Activated T-helper 17 cell treated with anti-CD3 and anti-CD28 coated beads, Interleukin-2, amount 50 U/mL, for 72 hours (primary cell): ENCODE data around the gene NCK1. TPM values are rescaled to one million over a fixed set of nuclear protein-coding genes. Genes with fewer than 3 reads are reported as not detected.
"Not testable (repeated sequence)": the region's sequence is repeated elsewhere in the genome, so short reads cannot be mapped to it uniquely, and the experiment has no call there.

ENCODE experiments used
- ATAC-seq: fragments of 150-1000 bp; cut with Tn5 transposase; replicated peaks from 2 replicates; pipeline ENCODE4 v1.10.0; 2021; ENCODE audit warnings: mild to moderate bottlenecking, moderate library complexity
- H3K27ac Mint-ChIP-seq: one replicate; pipeline ENCODE4 v1.8.0; 2022; ENCODE audit warnings: mixed read lengths
- H3K27me3 Mint-ChIP-seq: one replicate; pipeline ENCODE4 v1.8.0; 2022; ENCODE audit warnings: mixed read lengths
- H3K36me3 Mint-ChIP-seq: one replicate; pipeline ENCODE4 v1.8.0; 2022; ENCODE audit warnings: low read depth, mild to moderate bottlenecking, mixed read lengths
- H3K4me1 Mint-ChIP-seq: one replicate; pipeline ENCODE4 v1.8.0; 2022; ENCODE audit warnings: mixed read lengths
- H3K4me3 Mint-ChIP-seq: one replicate; pipeline ENCODE4 v1.8.0; 2022; ENCODE audit warnings: mild to moderate bottlenecking, mixed read lengths
- H3K9me3 Mint-ChIP-seq: one replicate; pipeline ENCODE4 v1.8.0; 2022; ENCODE audit warnings: mixed read lengths
- total RNA-seq, 2 donors: library from RNA; stranded (reverse); gene quantifications; one replicate each; pipeline ENCODE4 v1.2.3, GENCODE V29; 2022

Gene NCK1
- total RNA-seq, 2 donors from 2014 or later: 37.5 to 41.6 TPM

DNA sequence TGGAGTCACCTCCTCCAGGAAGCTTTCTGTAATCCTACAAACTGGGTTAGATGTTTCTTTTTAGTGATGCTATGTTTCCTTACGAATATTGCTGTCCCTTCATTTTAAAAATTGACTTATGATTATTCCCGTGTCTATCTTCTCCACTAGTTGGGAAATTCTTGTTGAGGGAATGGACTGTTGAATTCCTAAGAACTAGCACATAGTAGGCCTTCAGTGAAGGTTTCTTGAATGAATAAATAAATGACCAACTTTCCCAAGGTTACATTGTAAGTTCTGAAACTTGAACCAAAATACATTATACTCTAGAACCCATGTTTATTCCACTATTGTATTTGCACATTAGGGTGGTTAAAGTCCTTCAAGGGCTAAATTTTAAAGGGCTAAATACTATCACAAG lies 95.0 kb downstream of the NCK1 start:
- no peak overlapping the region for H3K4me3 Mint-ChIP-seq
- H3K9me3 Mint-ChIP-seq: no peaks in the 10 kb centered on the region
- H3K36me3 Mint-ChIP-seq: no peaks in the 10 kb centered on the region
- H3K27ac Mint-ChIP-seq: no peak overlapping the region
- no peaks in the 10 kb centered on the region for H3K27me3 Mint-ChIP-seq
- H3K4me1 Mint-ChIP-seq: peaks cover 14% of the 10 kb centered on the region
- no peak for ATAC-seq

DNA sequence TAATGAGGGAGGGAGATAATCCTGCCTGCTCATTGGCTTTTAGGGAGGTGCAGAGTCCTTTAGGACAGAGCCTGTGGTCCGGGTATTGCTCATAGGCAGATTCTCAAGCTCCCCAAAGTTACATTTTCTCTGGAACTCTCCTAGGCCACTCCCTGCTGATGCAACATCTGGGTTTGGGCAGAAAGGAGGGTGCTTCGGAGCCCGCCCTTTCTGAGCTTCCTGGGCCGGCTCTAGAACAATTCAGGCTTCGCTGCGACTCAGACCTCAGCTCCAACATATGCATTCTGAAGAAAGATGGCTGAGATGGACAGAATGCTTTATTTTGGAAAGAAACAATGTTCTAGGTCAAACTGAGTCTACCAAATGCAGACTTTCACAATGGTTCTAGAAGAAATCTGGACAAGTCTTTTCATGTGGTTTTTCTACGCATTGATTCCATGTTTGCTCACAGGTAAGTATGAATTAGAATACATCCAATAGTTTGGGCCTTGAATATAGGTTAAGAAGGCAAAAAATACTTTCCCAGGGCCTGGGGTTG lies 95.8 kb downstream of the NCK1 start, which contains the start of gene IL20RB:
Gene IL20RB, plus strand, starts transcription at position 233 of the 538 bp plus-strand sequence. Its CDS starts 131 bp downstream, at position 364.
- Mint-ChIP-seq H3K36me3 (no peaks in the 10 kb centered on the region), H3K4me1 (peaks cover 14% of the 10 kb centered on the region), H3K27ac (no peak within 1 kb of the TSS), H3K9me3 (no peaks in the 10 kb centered on the region), H3K27me3 (no peaks in the 10 kb centered on the region), H3K4me3 (no peak within 1 kb of the TSS)
- ATAC-seq: no peak

DNA sequence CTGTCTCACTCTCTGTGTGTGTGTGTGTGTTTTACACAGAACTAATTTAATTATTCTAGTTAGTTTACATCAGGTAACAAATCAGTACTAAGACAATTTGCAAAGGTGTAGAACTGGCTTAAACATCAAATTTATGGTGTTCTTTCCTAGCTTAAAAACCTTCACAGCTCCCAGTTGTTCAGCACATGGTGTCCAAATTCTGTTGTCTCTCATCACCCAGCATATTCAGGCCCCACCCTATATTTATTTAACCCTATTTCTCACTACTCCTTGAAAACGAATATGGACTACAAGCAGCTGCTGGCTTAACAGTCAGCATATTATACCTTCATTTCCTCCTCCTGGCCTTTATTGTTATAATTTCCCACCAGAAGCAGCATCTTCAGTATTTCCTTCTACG lies 96.9 kb downstream of the NCK1 start:
- Mint-ChIP-seq H3K4me3 (no peak overlapping the region), H3K36me3 (no peaks in the 10 kb centered on the region), H3K9me3 (no peaks in the 10 kb centered on the region), H3K27ac (no peak overlapping the region), H3K27me3 (no peaks in the 10 kb centered on the region), H3K4me1 (peaks cover 14% of the 10 kb centered on the region)
- ATAC-seq: no peak

DNA sequence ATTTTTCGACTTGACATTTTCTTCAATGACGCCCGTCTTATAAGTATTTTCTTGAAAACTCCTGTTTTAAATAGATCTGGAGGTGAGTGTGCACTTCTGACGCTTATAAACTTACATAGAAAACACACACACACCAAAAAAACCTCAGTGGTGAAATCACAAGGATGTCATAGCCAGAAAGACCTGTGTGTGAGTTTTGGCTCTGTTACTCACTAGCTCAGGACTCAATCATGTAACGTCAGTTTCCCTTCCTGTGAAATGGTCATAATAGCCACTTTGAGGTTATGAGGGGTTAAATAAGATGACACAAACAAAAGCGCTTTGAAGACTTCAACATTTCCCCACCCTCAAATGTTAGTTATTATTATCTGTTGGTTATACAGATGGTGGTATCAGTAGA lies 97.6 kb downstream of the NCK1 start:
- peak; percentile 63 for ATAC-seq
- no peaks in the 10 kb centered on the region for H3K36me3 Mint-ChIP-seq
- no peaks in the 10 kb centered on the region for H3K27me3 Mint-ChIP-seq

DNA sequence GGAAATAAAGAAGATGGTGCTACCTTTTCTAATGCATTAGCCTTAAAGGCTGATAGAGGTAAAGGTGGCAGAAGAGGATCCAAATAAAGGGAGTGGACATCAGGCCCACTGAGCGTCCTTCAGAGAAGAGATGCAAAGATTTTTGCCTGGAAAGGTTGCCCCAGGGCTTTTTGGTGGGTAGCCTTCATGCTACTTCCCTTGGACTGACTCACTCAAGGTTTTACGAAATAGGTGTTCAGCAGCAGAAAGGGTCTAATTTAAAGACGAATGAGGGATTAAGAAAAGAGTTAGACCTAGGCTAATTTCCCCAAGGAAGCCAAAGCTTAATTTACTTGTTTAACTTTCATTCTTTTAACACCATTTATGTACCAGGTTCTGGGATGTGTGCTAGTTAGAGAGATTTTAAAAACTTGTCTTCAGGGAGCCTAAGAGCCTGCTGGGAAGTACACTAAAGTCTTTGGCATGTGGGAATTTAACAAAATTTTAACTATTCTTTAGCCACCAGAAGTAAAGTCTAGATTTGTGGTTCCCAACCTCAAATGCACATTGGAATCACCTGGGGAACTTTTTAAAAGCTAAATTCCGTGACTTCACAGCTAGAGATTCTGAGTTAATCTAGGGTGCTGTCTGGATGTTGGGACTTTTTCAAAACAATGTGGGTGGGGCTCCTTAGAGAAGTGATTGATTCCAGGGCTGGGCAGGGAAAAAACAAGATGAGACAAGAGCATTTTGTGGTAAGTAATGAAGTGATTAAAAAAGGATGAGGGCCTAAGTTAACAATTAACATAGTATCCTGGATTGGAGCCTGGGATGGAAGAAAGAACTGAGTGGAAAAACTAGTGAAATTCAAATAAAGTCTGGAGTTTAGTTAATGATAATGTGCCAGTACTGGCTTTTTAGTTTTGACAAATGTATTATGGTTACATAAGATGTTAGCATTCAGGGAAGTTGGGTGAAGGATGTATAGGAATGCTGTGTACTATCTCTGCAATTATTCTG lies 99.1 kb downstream of the NCK1 start:
- H3K36me3 Mint-ChIP-seq: no peaks in the 10 kb centered on the region
- no peaks in the 10 kb centered on the region for H3K27me3 Mint-ChIP-seq
- ATAC-seq: no peak
- H3K9me3 Mint-ChIP-seq: no peaks in the 10 kb centered on the region
- H3K4me1 Mint-ChIP-seq: peaks cover 4% of the 10 kb centered on the region
- no peak overlapping the region for H3K27ac Mint-ChIP-seq
- H3K4me3 Mint-ChIP-seq: no peak overlapping the region

More for the DNA sequence above, 97.6 kb downstream of the NCK1 start:
- Mint-ChIP-seq H3K4me3 (no peak overlapping the region), H3K27ac (no peak overlapping the region), H3K4me1 (peaks cover 13% of the 10 kb centered on the region), H3K9me3 (no peaks in the 10 kb centered on the region)

DNA sequence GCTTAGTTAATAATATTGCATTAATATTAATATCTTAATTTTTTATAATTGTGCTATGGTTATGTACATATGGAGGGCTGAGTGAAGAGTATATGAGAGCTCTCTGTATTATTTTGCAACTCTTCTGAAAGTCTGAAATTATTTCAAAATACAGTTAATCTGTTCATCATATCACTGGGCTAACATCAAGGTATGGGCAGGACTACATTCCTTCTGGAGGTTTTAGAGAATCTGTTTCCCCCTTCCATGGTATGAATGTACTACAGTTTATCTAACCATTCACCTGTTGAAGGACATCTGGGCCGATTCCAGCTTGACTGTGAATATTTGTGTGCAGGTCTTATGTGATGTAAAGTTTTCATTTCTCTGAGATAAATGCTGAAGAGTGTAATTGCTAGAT lies 100.9 kb downstream of the NCK1 start:
- no peak for ATAC-seq
- no peaks in the 10 kb centered on the region for H3K36me3 Mint-ChIP-seq

DNA sequence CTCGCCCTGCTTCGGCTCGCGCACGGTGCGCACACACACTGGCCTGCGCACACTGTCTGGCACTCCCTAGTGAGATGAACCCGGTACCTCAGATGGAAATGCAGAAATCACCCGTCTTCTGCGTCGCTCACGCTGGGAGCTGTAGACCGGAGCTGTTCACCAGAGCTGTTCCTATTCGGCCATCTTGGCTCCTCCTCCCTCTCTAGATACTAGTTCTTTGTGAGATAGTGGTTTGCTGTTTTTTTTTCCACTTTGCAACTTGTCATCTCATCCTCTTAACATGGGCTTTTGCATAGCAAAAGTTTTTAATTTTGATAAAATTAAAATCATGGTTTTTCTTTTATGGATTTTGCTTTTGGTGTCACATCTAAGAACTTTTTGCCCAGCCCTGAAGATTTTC lies 107.5 kb downstream of the NCK1 start:
- not testable (repeated sequence) for H3K9me3 Mint-ChIP-seq, H3K36me3 Mint-ChIP-seq, H3K27me3 Mint-ChIP-seq, ATAC-seq, H3K27ac Mint-ChIP-seq, H3K4me3 Mint-ChIP-seq, H3K4me1 Mint-ChIP-seq

More for the DNA sequence above, 100.9 kb downstream of the NCK1 start:
- Mint-ChIP-seq H3K4me1 (peaks cover 4% of the 10 kb centered on the region), H3K27me3 (no peaks in the 10 kb centered on the region), H3K4me3 (no peak overlapping the region), H3K9me3 (no peaks in the 10 kb centered on the region), H3K27ac (no peak overlapping the region)

DNA sequence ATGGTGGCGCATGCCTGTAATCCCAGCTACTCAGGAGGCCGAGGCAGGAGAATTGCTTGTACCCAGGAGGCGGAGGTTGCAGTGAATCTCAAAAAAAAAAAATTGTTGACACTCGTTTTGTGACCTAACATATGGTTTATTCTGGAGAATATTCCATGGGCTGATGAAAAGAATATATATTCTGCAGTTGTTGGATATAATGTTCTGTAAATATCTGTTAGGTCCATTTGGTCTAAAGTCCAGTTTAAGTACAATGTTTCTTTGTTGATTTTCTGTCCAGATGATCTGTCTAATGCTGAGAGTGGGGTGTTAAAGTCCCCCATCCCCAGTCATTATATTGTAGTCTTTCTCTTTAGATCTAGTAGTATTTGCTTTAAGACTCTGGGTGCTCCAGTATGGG lies 111.3 kb downstream of the NCK1 start:
- ATAC-seq: no peak
- no peak overlapping the region for H3K27ac Mint-ChIP-seq
- peaks cover 7% of the 10 kb centered on the region for H3K9me3 Mint-ChIP-seq
- no peaks in the 10 kb centered on the region for H3K36me3 Mint-ChIP-seq
- no peaks in the 10 kb centered on the region for H3K4me1 Mint-ChIP-seq
- no peak overlapping the region for H3K4me3 Mint-ChIP-seq
- H3K27me3 Mint-ChIP-seq: no peaks in the 10 kb centered on the region

DNA sequence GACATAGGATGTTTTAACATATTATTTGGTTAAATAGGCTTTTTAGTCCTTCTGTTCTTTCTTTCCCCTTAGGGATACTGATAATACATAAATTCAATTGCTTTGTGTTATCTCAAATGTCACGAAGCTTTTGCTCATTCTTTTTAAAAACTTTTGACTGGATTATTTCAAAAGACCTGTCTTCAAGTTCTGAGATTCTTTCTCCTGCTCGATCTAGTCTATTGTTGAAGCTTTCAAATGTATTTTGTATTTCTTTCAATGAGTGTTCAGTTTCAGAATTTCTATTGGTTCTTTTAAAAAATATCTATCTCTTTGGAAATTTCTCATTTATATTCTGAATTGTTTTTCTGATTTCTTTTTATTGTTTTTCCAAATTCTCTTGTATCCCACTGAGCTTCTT lies 112.7 kb downstream of the NCK1 start:
- no peaks in the 10 kb centered on the region for H3K4me1 Mint-ChIP-seq
- H3K27me3 Mint-ChIP-seq: no peaks in the 10 kb centered on the region
- no peak for ATAC-seq
- no peak overlapping the region for H3K4me3 Mint-ChIP-seq
- H3K27ac Mint-ChIP-seq: no peak overlapping the region
- no peaks in the 10 kb centered on the region for H3K36me3 Mint-ChIP-seq
- H3K9me3 Mint-ChIP-seq: peaks cover 7% of the 10 kb centered on the region

DNA sequence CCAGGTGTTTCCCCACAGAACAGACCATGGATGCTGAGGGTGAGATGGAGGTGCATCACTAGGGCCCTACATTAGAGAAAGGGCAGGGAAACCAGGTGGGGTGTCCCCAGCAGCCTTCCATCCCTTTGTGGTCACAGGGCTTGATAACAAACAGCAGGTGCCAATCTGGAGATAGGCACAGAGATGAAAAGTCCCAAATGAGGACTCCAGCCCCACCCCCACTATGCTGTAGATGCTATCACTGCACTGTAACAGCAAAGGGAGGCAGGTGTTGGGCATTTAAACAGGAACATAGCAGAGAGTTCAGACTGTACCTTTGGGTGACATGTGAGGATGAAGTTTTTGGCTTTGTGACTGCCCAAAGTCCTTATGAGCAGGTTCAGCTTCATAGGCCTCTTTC lies 117.2 kb downstream of the NCK1 start:
- no peaks in the 10 kb centered on the region for H3K27me3 Mint-ChIP-seq
- H3K4me3 Mint-ChIP-seq: no peak overlapping the region
- ATAC-seq: no peak
- H3K9me3 Mint-ChIP-seq: peaks cover 5% of the 10 kb centered on the region
- H3K4me1 Mint-ChIP-seq: no peaks in the 10 kb centered on the region
- H3K36me3 Mint-ChIP-seq: no peaks in the 10 kb centered on the region
- no peak overlapping the region for H3K27ac Mint-ChIP-seq

DNA sequence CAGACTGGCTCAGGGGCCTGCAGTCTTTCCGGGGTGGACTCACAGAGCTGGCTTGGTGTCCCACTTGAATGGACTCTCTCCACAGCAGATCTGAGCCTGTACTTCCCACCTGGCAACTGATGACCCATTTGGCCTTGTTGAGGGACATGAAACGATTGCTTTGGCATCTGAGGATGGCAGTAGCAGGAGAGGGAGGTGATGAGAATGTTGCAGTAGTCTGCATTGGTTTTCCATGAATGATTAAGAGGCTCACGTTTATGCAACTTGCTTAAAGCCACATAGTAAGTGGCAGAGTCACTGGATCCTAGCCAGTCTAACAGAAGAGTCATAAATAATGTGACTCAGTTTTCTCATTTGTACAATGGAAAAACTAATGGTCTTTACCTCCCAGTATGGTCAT lies 117.7 kb downstream of the NCK1 start:
- Mint-ChIP-seq H3K36me3 (no peaks in the 10 kb centered on the region), H3K4me3 (no peak overlapping the region), H3K4me1 (no peaks in the 10 kb centered on the region), H3K27me3 (no peaks in the 10 kb centered on the region), H3K27ac (no peak overlapping the region), H3K9me3 (peaks cover 3% of the 10 kb centered on the region)
- ATAC-seq: no peak

DNA sequence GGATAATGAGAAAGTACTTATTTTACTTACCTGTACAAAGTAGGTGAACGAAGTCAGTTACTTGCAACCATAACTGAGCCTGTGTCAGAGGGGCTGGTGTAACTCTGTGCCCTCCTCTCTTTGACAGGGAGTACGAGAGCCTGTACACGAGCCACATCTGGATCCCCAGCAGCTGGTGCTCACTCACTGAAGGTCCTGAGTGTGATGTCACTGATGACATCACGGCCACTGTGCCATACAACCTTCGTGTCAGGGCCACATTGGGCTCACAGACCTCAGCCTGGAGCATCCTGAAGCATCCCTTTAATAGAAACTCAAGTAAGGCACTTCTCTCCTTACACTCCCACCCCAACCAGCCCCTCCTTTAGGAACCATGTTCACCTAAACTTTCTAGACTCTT lies 120.0 kb downstream of the NCK1 start:
- ATAC-seq: no peak
- Mint-ChIP-seq H3K9me3 (no peaks in the 10 kb centered on the region), H3K4me3 (no peak overlapping the region)

DNA sequence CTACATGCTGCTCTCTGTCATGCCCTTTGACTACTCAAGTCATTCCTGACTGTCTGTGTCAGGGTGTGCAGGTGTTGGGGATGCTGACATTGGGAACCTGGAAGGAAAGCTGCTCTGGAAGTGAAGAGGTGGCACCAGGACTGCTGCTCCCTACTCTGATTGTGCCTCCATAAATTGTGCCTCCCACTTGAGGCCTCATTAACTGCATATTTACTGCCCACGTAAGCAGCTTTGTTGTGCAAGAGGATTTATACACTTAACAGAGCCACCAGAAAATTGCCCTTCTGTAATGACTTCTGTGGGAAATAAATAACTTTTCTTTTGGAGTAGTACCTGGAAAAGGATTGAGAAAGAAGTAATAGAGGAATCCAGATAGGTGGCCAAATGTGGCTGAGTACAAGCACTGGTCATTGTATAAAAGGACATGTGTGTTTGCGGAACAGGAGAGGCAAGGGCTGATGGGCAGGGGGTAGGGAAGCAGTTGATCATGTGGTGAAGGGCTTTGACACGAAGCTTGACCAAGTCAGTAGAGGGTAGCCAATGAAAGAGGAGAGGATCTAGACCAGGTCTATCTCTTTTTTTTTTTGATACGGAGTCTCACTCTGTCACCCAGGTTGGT lies 120.6 kb downstream of the NCK1 start:
- Mint-ChIP-seq H3K36me3 (no peaks in the 10 kb centered on the region), H3K4me1 (no peaks in the 10 kb centered on the region), H3K4me3 (no peak overlapping the region), H3K27me3 (no peaks in the 10 kb centered on the region), H3K9me3 (no peaks in the 10 kb centered on the region), H3K27ac (no peak overlapping the region)
- no peak for ATAC-seq

More for the DNA sequence above, 120.0 kb downstream of the NCK1 start:
- no peak overlapping the region for H3K27ac Mint-ChIP-seq
- H3K27me3 Mint-ChIP-seq: no peaks in the 10 kb centered on the region
- H3K36me3 Mint-ChIP-seq: no peaks in the 10 kb centered on the region
- H3K4me1 Mint-ChIP-seq: no peaks in the 10 kb centered on the region

DNA sequence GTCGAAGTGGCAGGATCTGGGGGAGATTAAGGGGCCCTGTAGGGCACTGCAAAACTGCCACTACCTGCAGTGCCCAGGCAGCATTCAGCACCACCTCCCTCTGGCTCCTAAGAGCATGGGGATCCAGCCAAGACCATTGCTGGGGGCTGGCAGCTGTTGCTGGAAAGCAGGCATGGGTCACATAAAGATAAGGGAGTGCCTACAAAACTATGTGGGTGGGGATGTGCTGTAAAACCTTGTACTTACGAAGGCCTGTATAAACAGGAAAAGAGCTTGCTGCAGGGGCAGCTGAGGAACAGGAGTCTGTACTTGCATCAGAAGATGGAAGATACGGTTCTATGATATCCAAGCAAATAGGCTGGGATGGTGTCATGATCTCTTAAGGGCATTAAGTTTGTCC lies 122.8 kb downstream of the NCK1 start:
- Mint-ChIP-seq H3K27me3 (no peaks in the 10 kb centered on the region), H3K9me3 (no peaks in the 10 kb centered on the region), H3K36me3 (no peaks in the 10 kb centered on the region), H3K4me1 (no peaks in the 10 kb centered on the region), H3K27ac (no peak overlapping the region), H3K4me3 (no peak overlapping the region)
- no peak for ATAC-seq
